Measurements from ENCODE around the gene CALHM2.

CALHM2 gene, protein sequence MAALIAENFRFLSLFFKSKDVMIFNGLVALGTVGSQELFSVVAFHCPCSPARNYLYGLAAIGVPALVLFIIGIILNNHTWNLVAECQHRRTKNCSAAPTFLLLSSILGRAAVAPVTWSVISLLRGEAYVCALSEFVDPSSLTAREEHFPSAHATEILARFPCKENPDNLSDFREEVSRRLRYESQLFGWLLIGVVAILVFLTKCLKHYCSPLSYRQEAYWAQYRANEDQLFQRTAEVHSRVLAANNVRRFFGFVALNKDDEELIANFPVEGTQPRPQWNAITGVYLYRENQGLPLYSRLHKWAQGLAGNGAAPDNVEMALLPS

DNA sequence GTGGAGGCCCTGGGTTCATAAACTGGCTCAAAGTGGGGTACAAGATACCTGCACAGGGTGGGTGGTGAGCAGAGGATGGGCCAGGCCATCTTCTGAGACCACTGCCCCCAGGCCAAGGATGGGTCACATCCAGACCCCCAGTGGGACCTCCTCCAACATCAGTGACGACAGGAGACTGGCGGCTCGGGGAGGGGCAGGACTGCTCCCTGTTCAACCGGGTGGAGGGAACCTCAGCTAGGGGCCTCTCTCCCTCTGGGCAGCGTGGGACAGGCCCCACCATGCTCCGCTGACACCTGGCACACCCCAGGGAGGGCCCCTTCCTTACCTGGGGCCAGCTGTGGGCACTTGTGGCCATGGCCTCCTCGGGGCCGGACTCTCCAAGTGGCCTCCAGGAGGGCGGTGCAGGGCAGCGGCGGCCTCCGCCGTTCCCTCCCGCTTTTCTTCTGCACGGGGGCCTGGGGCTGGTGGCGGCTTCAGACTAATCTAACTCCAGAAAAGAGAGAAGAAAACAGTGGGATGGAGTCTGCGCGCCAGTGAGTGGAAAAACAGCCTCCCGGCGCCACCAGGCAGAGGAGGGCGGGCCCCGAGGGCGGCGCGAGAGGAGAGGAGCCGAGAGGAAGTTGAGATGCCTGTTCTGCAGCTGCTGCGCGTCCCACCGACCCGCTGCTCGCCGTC is at the start of gene CALHM2:
TSS of gene CALHM2 (minus strand) at position 540 of the 675 bp plus-strand sequence. CDS start 2,429 bp downstream, outside the sequence.
- H3K4me1 Mint-ChIP-seq (ENCODE audit: low read depth): peaks cover 40% of the 10 kb centered on the region
- peak within 1 kb of the TSS; percentile 68 for H3K27ac Mint-ChIP-seq
- no peaks in the 10 kb centered on the region for H3K36me3 Mint-ChIP-seq
- peak within 1 kb of the TSS; percentile 87 for H3K4me3 Mint-ChIP-seq
- no peaks in the 10 kb centered on the region for H3K27me3 Mint-ChIP-seq
- no peaks in the 10 kb centered on the region for H3K9me3 Mint-ChIP-seq (ENCODE audit: low read depth)

DNA sequence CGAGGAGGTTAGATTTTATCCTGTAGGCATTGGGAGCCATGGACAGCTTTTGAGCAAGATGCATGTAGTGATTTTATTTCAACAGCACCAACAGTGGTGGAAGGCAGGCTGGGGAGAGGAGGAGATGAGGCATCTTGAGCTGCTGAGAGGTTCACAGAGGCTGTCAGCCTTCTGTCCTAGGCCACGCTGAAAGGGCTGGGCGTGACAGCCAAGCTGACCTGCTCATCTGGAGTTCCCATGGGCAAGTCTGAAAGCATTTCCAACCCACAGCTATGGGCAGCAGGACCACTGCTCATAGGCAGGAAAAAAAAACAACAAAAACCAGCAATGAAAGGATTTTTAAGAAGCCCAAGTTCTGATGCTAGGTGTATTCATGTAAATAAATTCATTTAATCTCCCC is 49.0 kb upstream of the CALHM2 start:
- peaks cover 15% of the 10 kb centered on the region for H3K4me1 Mint-ChIP-seq (ENCODE audit: low read depth)
- peaks cover 25% of the 10 kb centered on the region for H3K27me3 Mint-ChIP-seq
- H3K9me3 Mint-ChIP-seq (ENCODE audit: low read depth): no peaks in the 10 kb centered on the region
- H3K36me3 Mint-ChIP-seq: no peaks in the 10 kb centered on the region
- no peak overlapping the region for H3K4me3 Mint-ChIP-seq
- no peak overlapping the region for H3K27ac Mint-ChIP-seq

DNA sequence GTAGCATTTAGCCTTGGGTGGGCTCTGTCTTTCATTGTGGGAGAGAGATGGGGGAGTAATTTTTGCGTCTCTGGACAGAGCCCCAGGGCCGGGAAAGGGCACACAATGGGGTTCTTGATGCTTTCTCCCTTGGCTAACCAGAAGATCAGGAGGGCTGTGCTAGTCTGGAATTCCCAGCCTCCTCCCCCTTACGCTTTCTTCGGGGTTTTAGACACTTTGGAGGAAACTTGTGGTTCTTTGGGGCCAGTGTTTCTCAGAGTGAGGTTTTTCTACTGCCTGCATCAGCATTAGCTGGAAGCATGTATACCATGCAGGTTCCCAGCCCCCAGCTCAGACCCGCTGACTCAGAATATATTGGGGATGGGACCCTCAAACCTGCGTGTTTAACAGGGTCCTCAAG is 48.3 kb upstream of the CALHM2 start:
- Mint-ChIP-seq H3K9me3 (ENCODE audit: low read depth) (no peaks in the 10 kb centered on the region), H3K4me3 (no peak overlapping the region), H3K27me3 (peaks cover 30% of the 10 kb centered on the region), H3K4me1 (ENCODE audit: low read depth) (peaks cover 15% of the 10 kb centered on the region), H3K27ac (no peak overlapping the region), H3K36me3 (no peaks in the 10 kb centered on the region)

DNA sequence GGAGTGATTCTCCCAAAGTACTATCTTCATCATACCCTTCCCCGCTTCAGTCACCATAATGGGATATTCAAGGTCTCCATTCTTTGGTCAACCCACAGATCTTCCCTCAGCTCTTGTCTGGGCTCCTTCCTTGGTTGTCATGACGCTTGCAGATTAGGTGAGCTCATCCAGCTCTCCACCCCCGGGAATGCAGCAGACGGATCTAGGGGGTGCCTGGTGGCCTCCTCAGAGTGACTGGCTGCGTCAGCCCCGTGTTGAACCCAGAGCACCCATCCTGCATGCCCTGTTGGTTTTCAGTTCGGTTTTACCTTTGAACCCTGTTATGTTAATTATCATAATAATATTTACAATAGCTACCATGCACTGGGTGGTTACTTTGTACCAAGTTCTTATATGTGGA is 47.7 kb upstream of the CALHM2 start:
- H3K27ac Mint-ChIP-seq: no peak overlapping the region
- H3K36me3 Mint-ChIP-seq: no peaks in the 10 kb centered on the region
- H3K4me1 Mint-ChIP-seq (ENCODE audit: low read depth): peaks cover 15% of the 10 kb centered on the region
- no peaks in the 10 kb centered on the region for H3K9me3 Mint-ChIP-seq (ENCODE audit: low read depth)
- H3K27me3 Mint-ChIP-seq: peaks cover 35% of the 10 kb centered on the region
- no peak overlapping the region for H3K4me3 Mint-ChIP-seq

DNA sequence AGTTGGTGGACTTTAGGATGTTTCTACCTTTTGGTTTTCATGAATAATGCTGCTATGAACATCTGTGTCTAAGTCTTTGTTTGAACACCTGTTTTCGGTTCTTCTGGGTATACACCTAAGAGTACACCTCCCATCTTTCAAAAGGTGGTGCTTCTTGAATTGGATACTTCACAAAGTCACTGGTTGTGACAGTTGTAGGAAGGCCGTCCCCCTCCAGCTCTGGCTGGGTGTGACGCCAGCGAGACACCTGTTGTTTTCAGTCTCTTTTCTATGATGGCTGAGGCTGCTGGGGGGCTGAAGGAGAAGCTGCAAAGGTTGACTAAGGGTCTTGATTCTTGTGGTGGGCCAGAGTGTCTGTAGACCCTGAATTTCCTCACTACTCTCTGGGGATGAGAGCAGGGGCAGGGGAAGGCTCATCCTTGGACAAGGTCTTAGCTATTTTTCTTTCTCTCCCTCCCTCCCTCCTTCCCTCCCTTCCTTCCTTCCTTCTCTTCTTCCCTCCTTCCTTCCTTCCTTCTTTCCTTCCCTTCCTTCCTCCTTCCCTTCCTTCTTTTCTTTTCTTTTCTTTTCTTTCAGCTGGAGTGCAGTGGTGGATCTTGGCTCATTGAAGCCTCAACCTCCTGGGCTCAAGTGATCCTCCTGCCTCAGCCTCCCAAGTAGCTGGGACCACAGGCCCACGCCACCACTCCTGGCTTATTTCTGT is 46.9 kb upstream of the CALHM2 start:
- Mint-ChIP-seq H3K9me3 (ENCODE audit: low read depth) (no peaks in the 10 kb centered on the region), H3K36me3 (no peaks in the 10 kb centered on the region), H3K27ac (no peak overlapping the region), H3K27me3 (peaks cover 37% of the 10 kb centered on the region), H3K4me1 (ENCODE audit: low read depth) (peaks cover 11% of the 10 kb centered on the region), H3K4me3 (no peak overlapping the region)

DNA sequence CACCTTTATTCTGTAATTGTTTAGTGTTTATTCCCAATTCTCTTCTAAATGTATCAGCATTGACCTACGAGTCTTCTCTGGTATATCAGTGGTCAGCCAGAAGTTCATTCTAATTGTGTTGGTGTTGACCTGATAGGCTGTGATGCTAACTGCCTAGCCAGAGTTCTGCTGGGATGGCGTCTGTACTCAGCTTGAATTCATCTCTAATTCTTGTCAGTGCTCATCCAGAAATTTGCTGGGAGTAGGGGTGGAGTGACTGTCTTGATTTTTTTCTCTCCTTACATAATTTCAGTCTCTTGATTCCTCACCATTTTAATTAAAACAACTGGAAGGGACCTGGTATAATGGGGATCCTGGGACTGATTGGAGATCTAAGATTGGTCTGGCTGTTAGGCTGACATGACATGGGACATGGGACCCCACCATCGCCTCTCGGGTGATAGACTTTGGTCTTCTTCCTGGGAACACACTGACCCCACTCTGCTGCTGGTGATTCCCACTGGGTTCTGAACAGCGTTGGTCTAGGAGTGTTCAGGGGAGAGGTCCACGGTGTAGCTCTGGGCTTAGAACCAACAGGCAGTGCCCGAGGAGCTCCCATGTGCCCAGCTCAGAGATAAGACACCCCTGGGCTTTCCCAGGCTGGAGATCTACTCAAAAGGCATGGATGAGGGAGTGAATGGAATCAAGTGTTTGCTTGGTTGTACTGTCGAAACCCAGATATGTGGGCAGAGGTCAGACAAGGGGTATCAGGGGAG is 45.2 kb upstream of the CALHM2 start:
- Mint-ChIP-seq H3K9me3 (ENCODE audit: low read depth) (no peaks in the 10 kb centered on the region), H3K36me3 (no peaks in the 10 kb centered on the region), H3K27me3 (peaks cover 37% of the 10 kb centered on the region), H3K27ac (no peak overlapping the region), H3K4me3 (no peak overlapping the region), H3K4me1 (ENCODE audit: low read depth) (peaks cover 15% of the 10 kb centered on the region)

DNA sequence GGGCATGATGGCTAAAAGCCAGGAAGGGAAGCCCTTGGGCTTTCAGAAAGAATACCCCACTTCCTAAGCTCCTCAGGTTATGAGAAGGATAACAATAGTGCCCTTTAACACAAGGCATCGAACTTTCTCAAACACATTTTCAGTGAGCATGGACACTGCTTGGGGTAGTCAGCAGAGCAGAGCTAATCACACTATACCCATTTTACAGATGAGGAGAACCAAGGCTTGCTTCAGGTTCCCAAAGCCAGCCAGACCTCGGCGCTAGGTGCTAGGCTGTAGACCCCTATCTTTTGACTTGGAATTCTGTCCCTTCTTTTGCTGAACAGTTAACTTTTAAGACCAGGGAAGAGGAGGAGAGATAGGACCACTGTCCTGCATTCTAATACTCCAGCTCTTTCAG is 43.2 kb upstream of the CALHM2 start:
- peaks cover 31% of the 10 kb centered on the region for H3K4me1 Mint-ChIP-seq (ENCODE audit: low read depth)
- no peak overlapping the region for H3K27ac Mint-ChIP-seq
- H3K27me3 Mint-ChIP-seq: peaks cover 28% of the 10 kb centered on the region
- H3K9me3 Mint-ChIP-seq (ENCODE audit: low read depth): no peaks in the 10 kb centered on the region
- H3K36me3 Mint-ChIP-seq: no peaks in the 10 kb centered on the region
- peak overlapping the region; percentile 54 for H3K4me3 Mint-ChIP-seq

DNA sequence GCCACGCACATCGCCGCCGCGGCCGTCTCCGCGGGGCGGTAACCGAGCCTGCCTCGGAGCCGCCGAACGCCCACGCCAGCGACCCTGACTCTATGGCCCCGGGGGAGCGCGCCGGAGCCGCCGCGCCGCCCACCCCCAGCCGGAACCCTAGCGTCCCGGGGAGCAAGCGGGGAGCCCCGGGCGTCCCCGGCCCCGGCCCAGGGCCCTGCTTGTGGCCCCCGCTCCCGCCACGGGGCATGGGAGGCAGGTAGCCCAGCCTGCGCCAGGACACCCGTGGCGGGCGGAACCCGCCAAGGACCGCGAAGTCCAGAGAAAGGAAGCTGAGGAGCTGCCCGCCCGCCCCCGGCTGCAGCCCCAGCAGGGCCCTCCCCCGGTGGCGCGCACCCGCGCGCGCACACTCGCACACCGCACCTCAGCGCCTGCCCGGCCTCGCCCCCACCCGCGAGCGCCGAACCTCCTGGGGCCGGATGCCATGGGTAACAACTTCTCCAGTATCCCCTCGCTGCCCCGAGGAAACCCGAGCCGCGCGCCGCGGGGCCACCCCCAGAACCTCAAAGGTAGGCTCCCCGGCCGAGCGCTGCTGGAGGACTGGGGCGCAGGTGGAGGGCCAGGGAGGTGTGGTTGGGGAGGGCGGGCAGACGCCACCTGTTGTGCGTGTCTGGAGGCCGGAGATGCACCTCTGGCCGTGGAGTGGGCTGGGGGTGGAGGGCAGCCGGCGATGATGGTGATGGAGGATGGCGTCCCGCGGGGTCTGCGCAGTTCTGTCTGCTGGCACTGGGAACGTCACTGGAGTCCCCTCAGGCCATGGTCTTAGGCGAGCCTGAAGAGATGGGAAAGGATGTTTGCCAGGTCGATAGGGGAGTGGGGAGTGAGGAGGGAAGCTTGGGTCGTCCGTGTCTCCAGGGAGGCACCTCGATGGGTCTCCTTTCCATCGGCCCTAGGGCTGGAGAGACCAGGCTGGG is 42.0 kb upstream of the CALHM2 start:
- Mint-ChIP-seq H3K4me1 (ENCODE audit: low read depth) (peaks cover 32% of the 10 kb centered on the region), H3K4me3 (peak overlapping the region; percentile 78), H3K27ac (no peak overlapping the region), H3K36me3 (no peaks in the 10 kb centered on the region), H3K27me3 (peaks cover 28% of the 10 kb centered on the region), H3K9me3 (ENCODE audit: low read depth) (no peaks in the 10 kb centered on the region)

DNA sequence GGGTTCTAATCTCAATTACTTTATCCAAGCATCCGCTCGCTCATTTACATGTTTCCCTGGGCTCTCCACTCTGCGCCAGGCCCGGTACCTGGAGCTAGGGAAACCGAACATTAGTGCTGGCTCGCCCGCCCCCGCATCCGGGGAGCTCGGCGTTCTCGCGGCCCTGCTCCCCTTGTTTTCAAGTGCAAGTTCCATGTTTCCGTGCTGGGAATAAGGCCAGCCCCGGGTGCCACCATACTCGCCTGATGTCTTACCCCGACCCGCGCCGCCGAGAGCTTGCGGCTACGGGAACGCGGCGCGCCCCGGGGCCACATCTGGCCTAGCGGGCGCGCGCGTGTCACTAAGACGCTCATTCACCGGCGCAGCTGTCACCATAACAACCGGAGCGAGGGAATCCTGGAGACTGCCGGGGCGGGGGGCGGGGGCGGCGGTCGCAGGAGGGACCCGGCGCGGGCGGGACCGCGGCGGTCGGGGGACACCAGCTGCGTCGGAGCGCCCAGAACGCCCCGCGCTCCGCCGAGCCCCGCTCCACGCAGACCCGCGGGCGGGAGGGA is 41.3 kb upstream of the CALHM2 start, which contains the start of gene NEURL1:
TSS of gene NEURL1 (plus strand) at position 344 of the 554 bp plus-strand sequence. CDS start 683 bp downstream, outside the sequence.
- peaks cover 32% of the 10 kb centered on the region for H3K4me1 Mint-ChIP-seq (ENCODE audit: low read depth)
- H3K27me3 Mint-ChIP-seq: peaks cover 24% of the 10 kb centered on the region
- H3K4me3 Mint-ChIP-seq: peak within 1 kb of the TSS; percentile 82
- H3K36me3 Mint-ChIP-seq: no peaks in the 10 kb centered on the region
- no peaks in the 10 kb centered on the region for H3K9me3 Mint-ChIP-seq (ENCODE audit: low read depth)
- H3K27ac Mint-ChIP-seq: no peak within 1 kb of the TSS

DNA sequence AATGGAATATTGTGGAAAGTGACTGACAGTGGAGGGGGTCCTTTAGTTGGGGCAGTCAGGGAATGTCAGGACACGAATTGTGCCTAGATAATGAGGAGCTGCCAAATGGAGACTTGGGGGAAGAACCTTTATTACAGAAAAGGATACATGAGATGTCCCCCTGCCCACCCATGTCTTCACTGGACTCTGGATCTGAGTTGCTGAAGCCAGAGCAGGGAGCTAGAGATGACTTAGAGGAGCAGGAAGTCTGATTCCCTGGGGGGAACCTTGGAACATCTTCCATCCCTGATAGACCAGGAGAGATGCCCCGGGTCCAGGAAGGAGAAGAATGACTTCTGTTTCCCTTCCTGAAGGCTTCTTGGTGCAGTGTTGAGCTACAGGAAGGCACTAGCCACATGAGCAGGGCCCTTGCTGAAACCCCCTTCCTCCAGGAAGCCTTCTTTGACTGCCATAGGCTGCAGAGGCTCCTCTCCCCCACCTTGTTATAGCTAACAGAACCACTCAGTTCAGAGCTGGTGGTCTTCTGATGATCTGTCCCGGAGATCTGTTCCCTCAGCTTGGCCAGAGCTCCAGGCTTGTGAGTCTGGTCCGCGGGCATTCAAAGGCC is 40.6 kb upstream of the CALHM2 start:
- Mint-ChIP-seq H3K36me3 (no peaks in the 10 kb centered on the region), H3K27ac (no peak overlapping the region), H3K4me1 (ENCODE audit: low read depth) (peaks cover 32% of the 10 kb centered on the region), H3K9me3 (ENCODE audit: low read depth) (no peaks in the 10 kb centered on the region), H3K4me3 (peak overlapping the region; percentile 82), H3K27me3 (peaks cover 23% of the 10 kb centered on the region)

DNA sequence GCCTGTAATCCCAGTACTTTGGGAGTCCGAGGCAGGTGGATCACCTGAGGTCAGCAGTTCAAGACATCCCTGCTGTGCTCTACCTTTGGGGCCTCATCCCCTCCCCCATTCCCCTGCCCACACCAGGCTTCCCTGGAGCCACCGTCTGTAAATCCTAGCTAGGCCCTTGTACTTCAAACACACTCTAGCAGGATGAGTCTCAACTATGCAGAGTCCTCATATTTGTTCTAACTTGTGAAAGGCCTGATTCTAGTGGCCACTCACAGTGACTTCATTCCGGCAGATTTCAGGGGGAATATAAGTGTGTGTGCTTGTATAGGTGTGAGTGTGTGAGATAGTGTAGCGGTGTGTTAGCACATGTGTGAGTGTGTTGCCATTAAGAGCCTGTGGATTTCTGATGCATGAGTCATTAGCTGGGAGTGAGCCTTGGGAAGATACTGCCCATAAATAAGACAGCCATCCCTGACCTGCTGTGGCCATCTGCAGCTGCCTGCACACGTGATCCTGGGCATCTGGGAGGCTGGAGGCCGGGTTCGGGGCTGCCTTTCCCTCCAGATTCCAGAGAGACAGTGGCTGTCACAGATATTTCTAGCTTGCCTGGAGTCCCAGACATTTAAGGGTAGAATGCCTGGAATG is 39.7 kb upstream of the CALHM2 start:
- Mint-ChIP-seq H3K27ac (no peak overlapping the region), H3K4me1 (ENCODE audit: low read depth) (peaks cover 32% of the 10 kb centered on the region), H3K4me3 (peak overlapping the region; percentile 0), H3K36me3 (no peaks in the 10 kb centered on the region), H3K9me3 (ENCODE audit: low read depth) (no peaks in the 10 kb centered on the region), H3K27me3 (peaks cover 17% of the 10 kb centered on the region)

DNA sequence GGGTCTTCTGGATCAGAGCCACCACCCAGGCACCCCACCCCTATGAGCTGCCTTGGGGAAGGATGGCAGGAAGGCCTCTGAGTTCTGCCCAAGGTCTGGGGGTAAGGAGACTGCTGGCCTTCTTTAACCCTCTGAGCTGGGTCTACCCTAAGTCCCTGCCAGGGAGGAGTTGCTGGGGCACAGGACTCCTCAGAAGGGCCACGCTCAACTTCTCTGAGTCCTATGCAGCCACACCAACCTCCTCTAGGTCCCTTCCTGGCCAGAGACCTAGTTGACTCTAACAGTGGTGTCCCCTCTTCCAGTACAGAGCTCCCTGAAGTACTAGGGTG is 38.8 kb upstream of the CALHM2 start:
- peaks cover 15% of the 10 kb centered on the region for H3K27me3 Mint-ChIP-seq
- H3K27ac Mint-ChIP-seq: no peak overlapping the region
- H3K36me3 Mint-ChIP-seq: no peaks in the 10 kb centered on the region
- H3K4me3 Mint-ChIP-seq: no peak overlapping the region
- peaks cover 32% of the 10 kb centered on the region for H3K4me1 Mint-ChIP-seq (ENCODE audit: low read depth)
- H3K9me3 Mint-ChIP-seq (ENCODE audit: low read depth): no peaks in the 10 kb centered on the region

DNA sequence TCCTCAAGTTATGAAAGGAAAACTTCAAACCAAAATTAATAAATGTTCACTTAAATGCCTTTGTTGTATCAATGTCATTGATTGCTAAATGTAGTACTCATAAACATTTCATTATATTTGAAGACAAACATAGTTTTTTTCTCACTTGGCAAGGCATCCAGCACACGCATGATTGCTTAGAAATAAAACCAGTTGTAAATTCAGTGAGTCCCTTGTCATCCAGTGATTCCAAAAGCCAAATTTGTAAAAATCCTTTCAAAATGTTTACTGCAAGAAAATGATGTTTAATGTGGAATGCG is 35.2 kb upstream of the CALHM2 start:
- H3K4me3 Mint-ChIP-seq: no peak overlapping the region
- H3K27me3 Mint-ChIP-seq: peaks cover 1% of the 10 kb centered on the region

More for the DNA sequence above, 35.2 kb upstream of the CALHM2 start:
- H3K9me3 Mint-ChIP-seq (ENCODE audit: low read depth): no peaks in the 10 kb centered on the region
- no peaks in the 10 kb centered on the region for H3K36me3 Mint-ChIP-seq
- H3K4me1 Mint-ChIP-seq (ENCODE audit: low read depth): peaks cover 22% of the 10 kb centered on the region
- H3K27ac Mint-ChIP-seq: no peak overlapping the region

Data from activated naive CD8-positive, alpha-beta T cell (primary cell).